Smooth muscle cell (in vitro differentiated cells): ENCODE data around the gene XRRA1. TPM values are rescaled to one million over a fixed set of nuclear protein-coding genes. Genes with fewer than 3 reads are reported as not detected.
A peak's percentile ranks its signal among the peaks of the same experiment; 100 is the strongest.

Experiments
- DNase-seq: peaks from one replicate; lab custom pipeline; 2025; ENCODE audit not compliant: unreplicated experiment; lab: John Stamatoyannopoulos, UW
- H2AFZ ChIP-seq: fragments of 200-600 bp; sonication (generic); 2 replicates; pipeline ENCODE4 v1.6.0; 2016; ENCODE audit warnings: antibody characterized with exemption, low read depth, mild to moderate bottlenecking
- H3F3A ChIP-seq: fragments of 200-600 bp; sonication (generic); 2 replicates; pipeline ENCODE4 v1.6.0; 2017; ENCODE audit warnings: antibody characterized with exemption, low read depth
- H3K27ac ChIP-seq: fragments of 200-600 bp; sonication (generic); 2 replicates; pipeline ENCODE4 v1.5.1; 2016; ENCODE audit warnings: low read depth, mild to moderate bottlenecking
- H3K27me3 ChIP-seq: fragments of 200-600 bp; sonication (generic); 2 replicates; pipeline ENCODE4 v1.6.1; 2016; ENCODE audit warnings: low read depth, mild to moderate bottlenecking
- H3K36me3 ChIP-seq: fragments of 200-600 bp; sonication (generic); 2 replicates; pipeline ENCODE4 v1.5.1; 2016; ENCODE audit warnings: low read depth
- H3K4me1 ChIP-seq: fragments of 200-600 bp; sonication (generic); 2 replicates; pipeline ENCODE4 v1.5.1; 2016; ENCODE audit warnings: low read depth
- H3K4me2 ChIP-seq: fragments of 200-600 bp; sonication (generic); 2 replicates; pipeline ENCODE4 v1.6.0; 2016; ENCODE audit warnings: mild to moderate bottlenecking
- H3K4me3 ChIP-seq: fragments of 200-600 bp; sonication (generic); 2 replicates; pipeline ENCODE4 v1.5.1; 2016; ENCODE audit warnings: mild to moderate bottlenecking
- H3K79me2 ChIP-seq: fragments of 200-600 bp; sonication (generic); 2 replicates; pipeline ENCODE4 v1.6.0; 2016; ENCODE audit warnings: low read depth, mild to moderate bottlenecking
- H3K9ac ChIP-seq: fragments of 200-600 bp; sonication (generic); 2 replicates; pipeline ENCODE4 v1.6.0; 2016; ENCODE audit warnings: low read depth
- H3K9me3 ChIP-seq: fragments of 200-600 bp; sonication (generic); replicated peaks from 2 replicates; pipeline ENCODE4 v1.5.1; 2016; ENCODE audit warnings: low read depth
- H4K20me1 ChIP-seq: fragments of 200-600 bp; sonication (generic); 2 replicates; pipeline ENCODE4 v1.6.0; 2016; ENCODE audit warnings: low read depth
- WGBS: methylation state at CpG from one replicate; pipeline ENCODE4 v1.1.7; 2016; ENCODE audit warnings: low lambda C conversion rate; 5-methylcytosine and 5-hydroxymethylcytosine counted together
- polyA plus RNA-seq: library from polyadenylated mRNA; unstranded; fragments of >200 nt; fragmentation: Nextera tagmentation; extraction: Ambion mirVana; gene quantifications from 2 replicates; pipeline ENCODE4 v1.2.1, GENCODE V29; 2016
- total RNA-seq: library from RNA; depleted of rRNA; stranded (reverse); fragments of >200 nt; gene quantifications from 2 replicates; pipeline ENCODE4 v1.2.3, GENCODE V29; 2014
- TF ChIP-seq, protein P1 (sequence below): fragments of 200-600 bp; sonication (generic); IDR thresholded peaks from 2 replicates; pipeline ENCODE4 v1.5.1; 2017; ENCODE audit warnings: borderline replicate concordance, mild to moderate bottlenecking, antibody characterized with exemption; ENCODE audit not compliant: insufficient read depth, poor library complexity, severe bottlenecking

XRRA1 gene
- total and polyA plus RNA-seq, 2 experiments from 2014 or later = 3.8 to 9.4 TPM

DNA sequence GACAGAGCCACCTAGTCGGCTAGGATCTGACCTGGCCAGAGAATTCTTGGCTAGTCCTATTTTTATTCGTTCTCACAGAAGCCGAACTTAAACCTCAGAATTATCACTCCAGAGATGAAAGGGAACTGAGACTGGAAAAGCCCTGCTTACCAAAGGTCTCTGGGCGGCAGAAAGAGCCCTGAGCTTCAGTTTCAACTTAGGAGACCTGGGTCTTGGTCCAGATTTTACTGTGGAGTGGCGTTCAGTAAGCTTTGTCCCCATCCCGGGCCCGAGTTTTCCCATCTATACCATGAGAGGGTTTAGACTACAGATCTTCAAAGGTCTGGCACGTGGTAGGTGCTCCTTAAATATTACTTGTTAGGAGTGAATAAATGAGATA, 40.4 kb upstream of the XRRA1 start:
- H3K79me2 ChIP-seq = no peaks in the 10 kb centered on the region
- peak overlapping the region; percentile 89 for H3K4me2 ChIP-seq
- 9% methylated on average over 8 of the region's 8 CpGs for WGBS
- peak overlapping the region; percentile 46 for H3K27ac ChIP-seq
- H3F3A ChIP-seq = peaks cover 2% of the 10 kb centered on the region
- TF ChIP-seq, protein P1, sequence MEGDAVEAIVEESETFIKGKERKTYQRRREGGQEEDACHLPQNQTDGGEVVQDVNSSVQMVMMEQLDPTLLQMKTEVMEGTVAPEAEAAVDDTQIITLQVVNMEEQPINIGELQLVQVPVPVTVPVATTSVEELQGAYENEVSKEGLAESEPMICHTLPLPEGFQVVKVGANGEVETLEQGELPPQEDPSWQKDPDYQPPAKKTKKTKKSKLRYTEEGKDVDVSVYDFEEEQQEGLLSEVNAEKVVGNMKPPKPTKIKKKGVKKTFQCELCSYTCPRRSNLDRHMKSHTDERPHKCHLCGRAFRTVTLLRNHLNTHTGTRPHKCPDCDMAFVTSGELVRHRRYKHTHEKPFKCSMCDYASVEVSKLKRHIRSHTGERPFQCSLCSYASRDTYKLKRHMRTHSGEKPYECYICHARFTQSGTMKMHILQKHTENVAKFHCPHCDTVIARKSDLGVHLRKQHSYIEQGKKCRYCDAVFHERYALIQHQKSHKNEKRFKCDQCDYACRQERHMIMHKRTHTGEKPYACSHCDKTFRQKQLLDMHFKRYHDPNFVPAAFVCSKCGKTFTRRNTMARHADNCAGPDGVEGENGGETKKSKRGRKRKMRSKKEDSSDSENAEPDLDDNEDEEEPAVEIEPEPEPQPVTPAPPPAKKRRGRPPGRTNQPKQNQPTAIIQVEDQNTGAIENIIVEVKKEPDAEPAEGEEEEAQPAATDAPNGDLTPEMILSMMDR = no peak
- H3K4me1 ChIP-seq = peaks cover 10% of the 10 kb centered on the region
- no peaks in the 10 kb centered on the region for H4K20me1 ChIP-seq
- peak overlapping the region; percentile 87 for H3K4me3 ChIP-seq
- no peaks in the 10 kb centered on the region for H3K36me3 ChIP-seq
- no peaks in the 10 kb centered on the region for H3K27me3 ChIP-seq
- DNase-seq = no peak
- peak overlapping the region; percentile 59 for H3K9ac ChIP-seq
- H3K9me3 ChIP-seq = no peaks in the 10 kb centered on the region
- H2AFZ ChIP-seq = peak overlapping the region; percentile 58

DNA sequence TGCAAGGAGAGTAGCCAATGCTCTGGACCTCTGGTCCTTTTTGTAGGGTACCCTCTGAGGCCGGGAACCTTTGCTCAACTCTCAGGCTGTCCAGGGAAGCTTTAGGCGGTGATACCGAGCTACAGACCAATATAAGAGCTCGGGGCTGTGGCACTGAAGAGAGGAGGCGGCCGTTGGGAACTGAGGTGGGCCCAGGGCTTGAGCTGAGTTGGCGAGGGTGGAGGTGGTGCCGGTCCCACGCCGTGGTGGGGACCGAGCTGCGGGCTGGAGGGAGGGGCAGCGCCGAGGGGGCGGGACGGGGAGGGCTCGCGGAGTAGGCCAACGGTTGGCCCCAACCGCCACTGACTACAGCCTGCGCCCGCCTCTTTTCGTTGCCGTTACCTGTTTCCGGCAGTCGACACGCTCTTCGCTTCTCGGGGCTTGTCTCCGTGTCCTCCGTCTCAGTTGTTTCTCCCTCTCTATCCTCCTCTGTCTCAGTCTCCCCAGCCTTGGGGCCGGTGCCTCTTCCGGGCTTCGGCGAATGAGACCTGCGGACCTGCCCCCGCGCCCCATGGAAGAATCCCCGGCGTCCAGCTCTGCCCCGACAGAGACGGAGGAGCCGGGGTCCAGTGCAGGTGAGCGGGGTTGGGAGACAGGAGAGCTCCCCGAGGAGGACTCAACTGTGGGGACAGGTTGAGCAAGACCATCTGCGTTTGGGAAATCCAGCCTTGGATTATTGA, 39.8 kb upstream of the XRRA1 start, which contains the start of gene NEU3:
Gene NEU3, plus strand, starts transcription at position 393 of the 719 bp plus-strand sequence. Its CDS starts 128 bp downstream, at position 521.
- H3K4me1 ChIP-seq = peaks cover 10% of the 10 kb centered on the region
- H3K79me2 ChIP-seq = no peaks in the 10 kb centered on the region
- DNase-seq = peak; percentile 15
- H3K9me3 ChIP-seq = no peaks in the 10 kb centered on the region
- peaks cover 2% of the 10 kb centered on the region for H3F3A ChIP-seq
- no peaks in the 10 kb centered on the region for H3K36me3 ChIP-seq
- H3K27ac ChIP-seq = peak within 1 kb of the TSS; percentile 46
- peak within 1 kb of the TSS; percentile 58 for H2AFZ ChIP-seq
- under 1% methylated on average over 33 of the region's 46 CpGs for WGBS
- peak within 1 kb of the TSS; percentile 89 for H3K4me2 ChIP-seq
- peak within 1 kb of the TSS; percentile 87 for H3K4me3 ChIP-seq
- TF ChIP-seq, protein P1 = no peak
- peak within 1 kb of the TSS; percentile 59 for H3K9ac ChIP-seq
- H3K27me3 ChIP-seq = no peaks in the 10 kb centered on the region
- no peaks in the 10 kb centered on the region for H4K20me1 ChIP-seq

DNA sequence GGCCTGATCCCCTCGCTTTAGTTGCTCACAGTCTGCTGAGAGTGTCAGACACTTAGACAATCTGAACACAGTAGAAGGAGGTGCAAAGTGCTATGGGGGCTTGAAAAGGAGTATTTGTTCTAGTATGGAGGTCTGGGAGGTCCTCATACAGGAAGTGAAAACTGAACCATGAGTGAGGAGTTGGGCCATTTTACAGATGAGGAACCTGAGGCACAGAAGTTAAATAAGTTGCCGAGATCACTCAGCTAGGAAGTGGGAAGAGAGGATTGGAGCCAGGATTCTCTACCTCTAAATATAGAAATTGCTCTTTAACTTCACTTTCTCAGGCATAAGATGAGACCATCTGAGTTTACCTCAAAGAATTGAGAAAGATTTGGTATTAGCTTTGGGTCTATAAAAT, 35.8 kb upstream of the XRRA1 start:
- H3K36me3 ChIP-seq = no peaks in the 10 kb centered on the region
- no peak for DNase-seq
- H3K4me2 ChIP-seq = no peak overlapping the region
- peaks cover 10% of the 10 kb centered on the region for H3K4me1 ChIP-seq
- H2AFZ ChIP-seq = no peak overlapping the region
- H3K4me3 ChIP-seq = no peak overlapping the region
- 95% methylated on average over 2 of the region's 2 CpGs for WGBS
- H3K79me2 ChIP-seq = no peaks in the 10 kb centered on the region
- H3K27me3 ChIP-seq = no peaks in the 10 kb centered on the region
- H3K27ac ChIP-seq = no peak overlapping the region
- TF ChIP-seq, protein P1 = no peak
- H3F3A ChIP-seq = peaks cover 2% of the 10 kb centered on the region
- no peaks in the 10 kb centered on the region for H4K20me1 ChIP-seq
- no peak overlapping the region for H3K9ac ChIP-seq
- H3K9me3 ChIP-seq = no peaks in the 10 kb centered on the region

DNA sequence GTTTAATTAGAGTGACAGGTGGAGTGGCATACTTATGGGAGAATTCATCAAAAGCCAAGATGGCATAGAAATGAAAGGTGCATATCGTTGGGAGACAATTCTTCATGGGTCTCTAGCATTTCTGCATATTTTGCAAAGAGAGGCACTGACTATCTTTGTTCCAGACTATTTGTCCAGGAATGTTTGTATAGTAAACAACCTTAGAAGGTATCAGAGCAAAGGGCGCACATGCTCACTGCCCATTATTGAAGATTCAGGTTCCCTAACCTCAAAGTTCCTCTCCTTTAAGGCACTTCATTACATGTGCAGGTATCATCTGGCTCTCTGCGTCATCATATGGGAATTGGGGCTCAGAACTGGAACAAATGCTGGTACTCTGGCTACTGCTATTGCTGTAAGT, 35.2 kb upstream of the XRRA1 start:
- Histone ChIP-seq H3K9ac (no peak overlapping the region), H4K20me1 (no peaks in the 10 kb centered on the region), H3K36me3 (no peaks in the 10 kb centered on the region), H3K4me2 (no peak overlapping the region), H3K9me3 (no peaks in the 10 kb centered on the region), H3F3A (peaks cover 2% of the 10 kb centered on the region), H3K4me1 (peaks cover 4% of the 10 kb centered on the region), H3K27me3 (no peaks in the 10 kb centered on the region), H2AFZ (no peak overlapping the region), H3K79me2 (no peaks in the 10 kb centered on the region), H3K27ac (no peak overlapping the region), H3K4me3 (no peak overlapping the region)
- WGBS = 91% methylated on average over 3 of the region's 3 CpGs
- TF ChIP-seq, protein P1 = no peak
- no peak for DNase-seq
